Skin of body (tissue), 3 donors: Measurements from ENCODE around the gene KCNK4. TPM values are rescaled to one million over a fixed set of nuclear protein-coding genes. Genes with fewer than 3 reads are reported as not detected.

Experiments used
- DNase-seq: peaks from one replicate; lab custom pipeline; 2025; lab: John Stamatoyannopoulos, UW
- small RNA-seq: library from RNA; depleted of rRNA; stranded (forward); fragments of <200 nt; gene quantifications from one replicate; pipeline ENCODE3, GENCODE V24; 2014; ENCODE audit warnings: low replicate concordance
- total RNA-seq: library from RNA; depleted of rRNA; stranded (reverse); fragments of >200 nt; gene quantifications from one replicate; pipeline ENCODE4 v1.2.3, GENCODE V29; 2014

Gene KCNK4
- total RNA-seq, 1 donor from 2014 or later: not detected

- no peak for DNase-seq
Measured at GRCh38 chr11:64343767-64344559, 52.9 kb downstream of the KCNK4 start.

GRCh38 chr11:64344787-64345186 is 53.7 kb downstream of the KCNK4 start:
- no peak for DNase-seq

GRCh38 chr11:64347193-64347867 is 56.2 kb downstream of the KCNK4 start:
- DNase-seq: no peak

- DNase-seq: no peak
Measured at GRCh38 chr11:64348383-64349024, 57.4 kb downstream of the KCNK4 start.

- no peak for DNase-seq
Measured at GRCh38 chr11:64349025-64349387, 57.9 kb downstream of the KCNK4 start.

GRCh38 chr11:64349404-64349803 is 58.3 kb downstream of the KCNK4 start:
- DNase-seq: no peak

Small RNA genes within 50 kb of the gene (small RNA-seq; reads per million reads assigned to genes)
- gene MIR7155: 0.09 reads per million
- gene RF00019: not detected

Other genes with a start within 250 kb of the KCNK4 start
- gene MACROD1, start 125.2 kb upstream of the KCNK4 start, total RNA-seq: 23.1 TPM
- gene STIP1, start 105.1 kb upstream of the KCNK4 start, total RNA-seq: 67.6 TPM
- gene FERMT3, start 84.6 kb upstream of the KCNK4 start, total RNA-seq: 7.2 TPM
- gene TRPT1, start 65.1 kb upstream of the KCNK4 start, total RNA-seq: 13.7 TPM
- gene NUDT22, start 65.0 kb upstream of the KCNK4 start, total RNA-seq: 13.7 TPM
- 15.2 TPM for gene DNAJC4, start 60.8 kb upstream of the KCNK4 start, total RNA-seq
- gene VEGFB, start 56.7 kb upstream of the KCNK4 start, total RNA-seq: 31.9 TPM
- 39.4 TPM for gene FKBP2, start 50.2 kb upstream of the KCNK4 start, total RNA-seq
- 43.1 TPM for gene PPP1R14B, start 44.4 kb upstream of the KCNK4 start, total RNA-seq
- gene PLCB3, start 39.8 kb upstream of the KCNK4 start, total RNA-seq: 17.4 TPM
- gene BAD, start 6.6 kb upstream of the KCNK4 start, total RNA-seq: 27.5 TPM
- 4.7 TPM for gene GPR137, start 5.5 kb upstream of the KCNK4 start, total RNA-seq
- gene CATSPERZ, start 9.1 kb downstream of the KCNK4 start, total RNA-seq: 0.39 TPM
- gene ESRRA, start 14.2 kb downstream of the KCNK4 start, total RNA-seq: 12.0 TPM
- 108 TPM for gene TRMT112, start 26.3 kb downstream of the KCNK4 start, total RNA-seq
- 81.9 TPM for gene PRDX5, start 26.8 kb downstream of the KCNK4 start, total RNA-seq
- 5.9 TPM for gene CCDC88B, start 48.9 kb downstream of the KCNK4 start, total RNA-seq
- 9.7 TPM for gene RPS6KA4, start 67.9 kb downstream of the KCNK4 start, total RNA-seq